Smooth muscle cell of the pulmonary artery (primary cell): ENCODE measurements around the gene INS. TPM values are rescaled to one million over a fixed set of nuclear protein-coding genes. Genes with fewer than 3 reads are reported as not detected.

Experiments
- total RNA-seq: library from RNA; depleted of rRNA; stranded (reverse); fragments of >200 nt; gene quantifications from 2 replicates; pipeline ENCODE4 v1.2.3, GENCODE V29; 2014

INS gene
- not detected in 2 replicates for total RNA-seq

GRCh38 chr11:2160736-2161259 is at the start of gene INS:
Gene INS, minus strand, starts transcription at chr11:2161209. Its CDS starts 238 bp downstream, at chr11:2160971.

GRCh38 chr11:2171591-2172003 is 10.6 kb upstream of the INS start, which contains the start of gene TH:
Gene TH, minus strand, starts transcription at chr11:2171815. Its CDS starts 29 bp downstream, at chr11:2171786.

GRCh38 chr11:2139123-2139521 is 21.9 kb downstream of the INS start, which contains the start of gene IGF2:
Gene IGF2, minus strand, starts transcription at chr11:2139389. Its CDS starts 3,866 bp downstream, at chr11:2135523.

Other genes with a start within 250 kb of the INS start
- 0.33 TPM in 1 of 2 replicates, not detected in the other for gene TNNT3, start 241.5 kb downstream of the INS start, total RNA-seq
- gene MRPL23, start 213.9 kb downstream of the INS start, total RNA-seq = 55.7 and 57.7 TPM in 2 replicates
- 11.4 and 65.2 TPM in 2 replicates for gene H19, start 163.4 kb downstream of the INS start, total RNA-seq
- gene IGF2, start 21.8 kb downstream of the INS start, total RNA-seq = 0.07 and 0.10 TPM in 2 replicates
- gene TH, start 10.6 kb upstream of the INS start, total RNA-seq = not detected in 2 replicates
- not detected in 2 replicates for gene ASCL2, start 109.4 kb upstream of the INS start, total RNA-seq
- 0.07 and 0.20 TPM in 2 replicates for gene C11orf21, start 140.7 kb upstream of the INS start, total RNA-seq
- 0.46 TPM in 1 of 2 replicates, not detected in the other for gene TSPAN32, start 140.8 kb upstream of the INS start, total RNA-seq
- gene CD81, start 216.1 kb upstream of the INS start, total RNA-seq = 624 and 818 TPM in 2 replicates
- gene TSSC4, start 239.5 kb upstream of the INS start, total RNA-seq = 38.7 and 49.4 TPM in 2 replicates